ENCODE results near the gene SLC46A1. TPM values are rescaled to one million over a fixed set of nuclear protein-coding genes. Genes with fewer than 3 reads are reported as not detected.

SLC46A1 gene
- total RNA-seq, 1 donor from 2014 or later, result 0.77 TPM

GRCh38 chr17:28357061-28357900, 48.7 kb downstream of the SLC46A1 start, which contains the start of gene POLDIP2:
Gene POLDIP2 (minus strand): TSS chr17:28357527. CDS start chr17:28357448, 79 bp downstream.
- DNase-seq (ENCODE audit: low read depth in 2 of 2), result peak; percentile 84 to 96

- DNase-seq (ENCODE audit: low read depth in 2 of 2), result no peak
Observed at GRCh38 chr17:28350271-28350670, 55.7 kb downstream of the SLC46A1 start.

GRCh38 chr17:28348979-28349378, 57.0 kb downstream of the SLC46A1 start:
- DNase-seq (ENCODE audit: low read depth in 2 of 2), result no peak

- DNase-seq (ENCODE audit: low read depth in 2 of 2), result no peak
Observed at GRCh38 chr17:28347261-28347891, 58.6 kb downstream of the SLC46A1 start.

GRCh38 chr17:28346746-28347246, 59.2 kb downstream of the SLC46A1 start:
- DNase-seq (ENCODE audit: low read depth in 2 of 2), result peak; percentile 81 to 85

GRCh38 chr17:28346199-28346580, 59.8 kb downstream of the SLC46A1 start:
- no peak for DNase-seq (ENCODE audit: low read depth in 2 of 2)

- peak in 1 of 2 donors; percentile 36 for DNase-seq (ENCODE audit: low read depth in 2 of 2)
Observed at GRCh38 chr17:28345419-28346198, 60.4 kb downstream of the SLC46A1 start.

Other genes starting within 250 kb of the SLC46A1 start
- 15.8 and 32.0 TPM in 2 replicates for gene TMEM97, start 87.0 kb downstream of the SLC46A1 start, total RNA-seq
- 40.3 and 45.2 TPM in 2 replicates for gene IFT20, start 70.7 kb downstream of the SLC46A1 start, total RNA-seq
- 71.4 and 108 TPM in 2 replicates for gene TNFAIP1, start 70.5 kb downstream of the SLC46A1 start, total RNA-seq
- 66.9 and 72.3 TPM in 2 replicates for gene POLDIP2, start 48.7 kb downstream of the SLC46A1 start, total RNA-seq
- not detected in 2 replicates for gene SEBOX, start 41.0 kb downstream of the SLC46A1 start, total RNA-seq
- gene VTN, start 35.9 kb downstream of the SLC46A1 start, total RNA-seq, result under 0.01 TPM in 1 of 2 replicates, not detected in the other
- gene SARM1, start 34.5 kb downstream of the SLC46A1 start, total RNA-seq, result 1.8 and 3.7 TPM in 2 replicates
- not detected in 2 replicates for gene SLC13A2, start 67.4 kb upstream of the SLC46A1 start, total RNA-seq
- not detected in 2 replicates for gene FOXN1, start 100.1 kb upstream of the SLC46A1 start, total RNA-seq
- gene UNC119, start 146.4 kb upstream of the SLC46A1 start, total RNA-seq, result 18.0 and 25.7 TPM in 2 replicates
- 44.2 and 56.3 TPM in 2 replicates for gene PIGS, start 165.3 kb upstream of the SLC46A1 start, total RNA-seq
- 30.7 and 31.7 TPM in 2 replicates for gene ALDOC, start 170.7 kb upstream of the SLC46A1 start, total RNA-seq
- gene SPAG5, start 192.8 kb upstream of the SLC46A1 start, total RNA-seq, result 10.9 and 22.2 TPM in 2 replicates
- gene RSKR, start 208.0 kb upstream of the SLC46A1 start, total RNA-seq, result 2.1 and 2.8 TPM in 2 replicates
- 135 and 142 TPM in 2 replicates for gene BLTP2, start 238.9 kb upstream of the SLC46A1 start, total RNA-seq